HepG2 (cell line): ENCODE measurements around the gene TUBGCP3. TPM values are rescaled to one million over a fixed set of nuclear protein-coding genes. Genes with fewer than 3 reads are reported as not detected.

Experiments
- ATAC-seq: fragments of 200-7000 bp; cut with Tn5 transposase; 3 replicates; pipeline ENCODE4 v1.9.1; 2020; ENCODE audit warnings: mild to moderate bottlenecking, moderate library complexity
- BruUV-seq: library from RNA; stranded (reverse); fragments of 400-500 nt; replicated peaks from 2 replicates; lab custom pipeline; 2021; lab: Mats Ljungman, UMichigan
- CTCF ChIA-PET: fragments of 300-600 bp; formaldehyde crosslinking; extraction: SDS; loops from one replicate; lab custom pipeline; 2021; ENCODE audit warnings: low total read pairs, inconsistent platforms, low intra/inter-chr PET ratio; lab: Yijun Ruan, JAX
- POLR2A ChIA-PET: fragments of 350-600 bp; sonication (Branson Sonifier 250); formaldehyde crosslinking; loops from one replicate; lab custom pipeline; 2020; ENCODE audit warnings: antibody characterized with exemption, inconsistent platforms; lab: Yijun Ruan, JAX
- DNase-seq: peaks from one replicate; pipeline ENCODE4 v3.0.0-alpha.2; 2015; ENCODE audit warnings: low spot score
- FAIRE-seq: peaks from 3 replicates; lab custom pipeline; 2011; peaks lifted over from hg19 to GRCh38; lab: Jason Lieb, UNC
- H2AFZ ChIP-seq: one replicate; pipeline ENCODE4 v1.6.1; 2011; ENCODE audit warnings: low read length, inconsistent platforms
- H3K27ac ChIP-seq: fragments of 300-600 bp; 3 replicates; pipeline ENCODE4 v1.8.0; 2011; ENCODE audit warnings: mixed run types, mild to moderate bottlenecking, mixed read lengths, low read length, inconsistent platforms; ENCODE audit not compliant: insufficient read depth; ENCODE audit errors: extremely low read length
- H3K27me3 ChIP-seq, 2 experiments: fragments of 200-600 bp in 1 of 2; 2 replicates in 1 of 2; 3 replicates in 1 of 2; pipeline versions ENCODE4 v1.6.0 to v1.8.0; 2011; ENCODE audit warnings: low read length in 2 of 2, mild to moderate bottlenecking in 2 of 2, moderate library complexity in 2 of 2, inconsistent platforms in 1 of 2; ENCODE audit not compliant: insufficient read depth in 2 of 2, control insufficient read depth in 1 of 2
- H3K36me3 ChIP-seq, 2 experiments: fragments of 200-600 bp in 1 of 2; replicated peaks in 1 of 2; 2 replicates in 1 of 2; 3 replicates in 1 of 2; pipeline versions ENCODE4 v1.5.1 to v1.8.0; 2011; ENCODE audit warnings: low read length in 2 of 2, inconsistent platforms in 1 of 2; ENCODE audit not compliant: insufficient read depth in 2 of 2, control insufficient read depth in 1 of 2
- H3K4me1 ChIP-seq: 2 replicates; pipeline ENCODE4 v1.5.1; 2012; ENCODE audit warnings: low read length, inconsistent platforms; ENCODE audit not compliant: insufficient read depth
- H3K4me2 ChIP-seq: 2 replicates; pipeline ENCODE4 v1.6.0; 2011; ENCODE audit warnings: low read depth, low read length, inconsistent platforms
- H3K4me3 ChIP-seq, 3 experiments: fragments of 200-600 bp in 1 of 3; sonication (generic), shearing (Covaris generic) in 1 of 3; replicated peaks in 1 of 3; 2 replicates each; pipeline ENCODE4 v1.5.1; 2011 to 2016; ENCODE audit warnings: low read length in 3 of 3, inconsistent platforms in 2 of 3, low read depth in 2 of 3, mild to moderate bottlenecking in 2 of 3, control low read depth in 1 of 3, mixed read lengths in 1 of 3; ENCODE audit not compliant: insufficient read depth in 1 of 3
- H3K79me2 ChIP-seq: one replicate; pipeline ENCODE4 v1.6.1; 2011; ENCODE audit warnings: low read length, inconsistent platforms; ENCODE audit not compliant: insufficient read depth
- H3K9ac ChIP-seq: 2 replicates; pipeline ENCODE4 v1.6.0; 2011; ENCODE audit warnings: mild to moderate bottlenecking, low read depth, low read length, inconsistent platforms; ENCODE audit not compliant: insufficient read depth
- H3K9me3 ChIP-seq: 2 replicates; pipeline ENCODE4 v1.5.1; 2012; ENCODE audit warnings: mild to moderate bottlenecking, low read length
- H4K20me1 ChIP-seq: 2 replicates; pipeline ENCODE4 v1.6.0; 2011; ENCODE audit warnings: inconsistent platforms, mild to moderate bottlenecking, low read length, moderate library complexity; ENCODE audit not compliant: insufficient read depth
- SATB2 ChIP-seq: sonication (generic); formaldehyde crosslinking; IDR thresholded peaks from 2 replicates; pipeline ENCODE4 v1.5.0; 2020; ENCODE audit warnings: missing genetic modification reagents
- ZNF205 ChIP-seq: IDR thresholded peaks from 2 replicates; pipeline ENCODE4 v1.6.1; 2018; ENCODE audit warnings: missing biosample characterization, missing genetic modification reagents
- ZNF326 ChIP-seq: sonication (generic); formaldehyde crosslinking; IDR thresholded peaks from 2 replicates; pipeline ENCODE4 v1.4.0; 2020; ENCODE audit warnings: missing genetic modification reagents, borderline replicate concordance
- ZNF775 ChIP-seq: sonication (generic); formaldehyde crosslinking; IDR thresholded peaks from 2 replicates; pipeline ENCODE4 v1.4.0; 2020; ENCODE audit warnings: missing genetic modification reagents, mild to moderate bottlenecking, moderate library complexity, borderline replicate concordance
- WGBS: methylation state at CpG from one replicate; pipeline ENCODE4 v1.1.6; 2017; ENCODE audit warnings: low lambda C conversion rate; 5-methylcytosine and 5-hydroxymethylcytosine counted together
- in situ Hi-C: cut with HindIII; loops from 2 replicates; pipeline ENCODE4 v1.10.0; 2017; ENCODE audit warnings: low pct_unique_long_range_greater_than_20kb; ENCODE audit not compliant: extremely low pct_ligation_motif_present
- intact Hi-C: fragments of 100-400 bp; cut with micrococcal nuclease; formaldehyde crosslinking; loops from one replicate; pipeline ENCODE4 v1.10.0; 2022; ENCODE audit not compliant: unreplicated experiment
- polyA plus RNA-seq, 8 experiments: library from polyadenylated mRNA; depleted of rRNA in 3 of 8; stranded (reverse) in 7 of 8; unstranded in 1 of 8; fragments of >200 nt; fragmentation: Illumina TruSeq in 4 of 8; extraction: Trizol in 4 of 8; gene quantifications; 2 replicates each; pipeline versions ENCODE4 v1.2.1 to v1.2.3, GENCODE V29; 2011 to 2016; ENCODE audit warnings: low read depth in 4 of 8, missing spikeins in 1 of 8, mixed read lengths in 1 of 8; ENCODE audit not compliant: insufficient read depth in 1 of 8
- total RNA-seq, 5 experiments: library from RNA; depleted of rRNA; stranded (reverse); fragments of >200 nt; fragmentation: Illumina TruSeq; extraction: Trizol; gene quantifications; 2 replicates each; pipeline ENCODE4 v1.2.3, GENCODE V29; 2016; ENCODE audit warnings: low read depth in 1 of 5
- TF ChIP-seq, protein P1 (sequence below): IDR thresholded peaks from 2 replicates; pipeline ENCODE4 v1.6.1; 2016; ENCODE audit warnings: missing biosample characterization, missing genetic modification reagents, low read depth

The TUBGCP3 gene
- total and polyA plus RNA-seq, 2 of the 13 experiments (the other 11 are each of a cell fraction or from before 2014, with no cell fraction given) = 12.6 to 15.5 TPM

DNA sequence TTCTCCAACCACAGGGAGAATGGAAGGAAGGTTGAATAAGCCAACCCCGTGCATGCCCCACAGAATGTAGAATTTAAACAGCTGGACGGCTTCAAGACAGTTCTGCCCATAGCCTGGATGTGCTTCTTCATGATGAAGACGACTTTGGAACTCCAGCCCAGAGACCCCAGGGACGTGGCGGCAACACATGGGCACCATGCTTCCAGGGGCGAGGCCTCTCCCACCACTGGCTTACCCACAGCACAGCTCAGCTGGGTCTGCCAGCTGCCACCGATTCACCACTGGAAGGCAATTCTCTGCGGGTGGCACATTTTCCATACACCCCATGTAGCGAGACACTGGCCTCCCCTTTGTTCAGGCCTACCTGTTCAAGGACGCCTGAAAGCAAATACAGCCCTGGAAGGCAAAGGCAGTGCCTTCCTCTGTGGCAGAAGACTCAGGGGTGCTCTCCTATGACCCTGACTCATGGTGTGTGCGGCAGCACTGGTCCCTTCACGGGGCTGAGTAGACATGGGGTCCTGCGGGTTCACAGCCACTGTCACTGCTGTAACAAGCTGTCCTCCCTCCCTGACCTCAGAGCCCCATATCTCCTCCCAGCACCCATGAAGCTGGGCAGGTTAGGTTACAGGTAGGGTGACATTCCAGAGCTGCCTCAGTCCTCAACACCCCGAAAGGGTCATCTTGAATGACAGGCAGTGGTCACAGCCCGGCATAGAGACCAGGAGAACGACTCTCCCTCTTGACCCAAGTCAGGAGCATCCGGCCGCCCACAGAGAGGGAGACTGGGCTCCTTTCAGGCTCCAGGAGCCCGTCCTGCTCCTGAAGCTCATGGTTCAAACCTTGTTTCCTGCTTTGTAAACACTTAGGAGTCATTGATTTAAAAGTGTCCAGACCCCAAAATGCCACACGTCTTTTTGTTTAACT is 139.1 kb downstream of the TUBGCP3 start:
- intact Hi-C loops = no loop called here
- ChIA-PET POLR2A (no interaction called here), CTCF (no interaction called here)
- no peak overlapping the region for H3K27ac ChIP-seq
- H3K27me3 ChIP-seq = peaks cover 15 to 92% of the 10 kb centered on the region in 2 experiments
- H3K4me3 ChIP-seq = no peak overlapping the region
- DNase-seq (no peak), FAIRE-seq (no peak), ATAC-seq (no peak)
- in situ Hi-C loops = loop anchor here (25.0 kb wide), 1 partner anchor 237 kb away; no protein-coding TSS in a partner anchor
- no peaks in the 10 kb centered on the region for H3K36me3 ChIP-seq
- no peak overlapping the region for H3K4me2 ChIP-seq
- H3K4me1 ChIP-seq = no peaks in the 10 kb centered on the region
- BruUV-seq = no TSS peak
- 25% methylated on average over 7 of the region's 20 CpGs for WGBS
- H4K20me1 ChIP-seq = no peaks in the 10 kb centered on the region
- no peaks in the 10 kb centered on the region for H3K9me3 ChIP-seq
- H3K9ac ChIP-seq = no peak overlapping the region
- no peak for TF ChIP-seq SATB2 (CRISPR knock-in tag)
- H3K79me2 ChIP-seq = no peaks in the 10 kb centered on the region
- no peak overlapping the region for H2AFZ ChIP-seq

DNA sequence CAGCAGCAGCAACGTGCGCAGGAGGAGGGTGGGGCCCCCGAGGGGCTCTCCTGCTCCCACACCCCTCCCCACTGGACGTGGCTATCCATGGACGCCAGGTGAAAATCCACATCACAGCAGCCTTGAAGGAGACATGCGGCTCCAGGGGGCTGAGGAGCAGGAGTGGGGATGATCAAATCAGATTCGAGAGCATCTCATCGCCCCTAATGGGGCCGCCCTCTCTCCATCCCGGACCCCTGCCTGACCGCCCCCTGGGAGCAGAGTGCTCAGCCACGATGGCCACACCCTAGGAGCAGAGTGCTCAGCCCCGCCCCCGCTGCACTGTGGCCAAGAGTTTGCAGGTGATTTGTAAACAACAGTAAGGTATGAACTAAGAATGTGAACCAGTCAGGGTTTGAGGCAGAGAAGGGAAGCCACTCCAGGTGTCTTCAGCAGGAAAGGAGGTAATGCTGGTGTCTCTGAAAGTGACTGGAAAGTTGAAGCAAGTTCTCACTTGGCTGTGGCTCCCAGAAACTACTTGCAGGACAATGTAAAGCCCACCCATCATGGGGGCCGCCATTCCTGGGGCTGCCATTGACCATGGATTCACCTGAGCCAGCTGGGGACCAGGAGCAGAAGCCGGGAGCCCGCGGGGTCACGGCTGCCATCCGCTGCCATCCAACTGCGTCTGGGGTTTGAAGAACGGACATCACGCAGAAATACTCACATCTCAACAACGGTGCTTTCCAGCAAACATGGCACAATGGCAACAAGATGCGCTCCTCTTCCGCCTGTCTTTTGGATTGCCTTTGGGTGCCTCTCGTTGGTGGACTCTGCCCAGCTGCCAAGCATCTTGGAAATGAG is 140.0 kb downstream of the TUBGCP3 start:
- Histone ChIP-seq H3K4me2 (no peak overlapping the region), H3K4me3 (no peak overlapping the region), H3K4me1 (no peaks in the 10 kb centered on the region), H3K36me3 (no peaks in the 10 kb centered on the region), H3K9ac (no peak overlapping the region), H3K27ac (no peak overlapping the region), H3K79me2 (no peaks in the 10 kb centered on the region), H3K9me3 (no peaks in the 10 kb centered on the region), H3K27me3 (peaks cover 15 to 92% of the 10 kb centered on the region in 2 experiments), H4K20me1 (no peaks in the 10 kb centered on the region), H2AFZ (no peak overlapping the region)
- FAIRE-seq = no peak
- BruUV-seq = no TSS peak
- TF ChIP-seq ZNF775 (CRISPR knock-in tag) (no peak), ZNF326 (CRISPR knock-in tag) (no peak), ZNF205 (no peak)
- TF ChIP-seq, protein P1, sequence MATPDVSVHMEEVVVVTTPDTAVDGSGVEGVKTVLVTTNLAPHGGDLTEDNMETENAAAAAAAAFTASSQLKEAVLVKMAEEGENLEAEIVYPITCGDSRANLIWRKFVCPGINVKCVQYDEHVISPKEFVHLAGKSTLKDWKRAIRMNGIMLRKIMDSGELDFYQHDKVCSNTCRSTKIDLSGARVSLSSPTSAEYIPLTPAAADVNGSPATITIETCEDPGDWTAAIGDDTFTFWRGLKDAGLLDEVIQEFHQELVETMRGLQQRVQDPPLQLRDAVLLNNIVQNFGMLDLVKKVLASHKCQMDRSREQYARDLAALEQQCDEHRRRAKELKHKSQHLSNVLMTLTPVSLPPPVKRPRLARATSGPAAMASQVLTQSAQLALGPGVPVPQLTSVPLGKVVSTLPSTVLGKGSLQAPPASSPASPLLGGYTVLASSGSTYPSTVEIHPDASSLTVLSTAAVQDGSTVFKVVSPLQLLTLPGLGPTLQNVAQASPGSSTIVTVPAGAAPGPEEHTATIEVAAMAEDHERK (CRISPR knock-in tag) = no peak
- ChIA-PET CTCF (no interaction called here), POLR2A (no interaction called here)
- no peak for DNase-seq
- ATAC-seq = no peak
- in situ Hi-C loops = loop anchor here (25.0 kb wide), 1 partner anchor 236 kb away; no protein-coding TSS in a partner anchor
- 31% methylated on average over 13 of the region's 27 CpGs for WGBS
- intact Hi-C loops = no loop called here
